GM23248 (cell line): ENCODE data around the gene PLBD1. TPM values are rescaled to one million over a fixed set of nuclear protein-coding genes. Genes with fewer than 3 reads are reported as not detected.

Experiments used
- DNase-seq: peaks from one replicate; pipeline ENCODE4 v3.0.0-alpha.2; 2015
- H2AFZ ChIP-seq: fragments of 200-600 bp; sonication (generic); 2 replicates; pipeline ENCODE4 v1.6.1; 2016; ENCODE audit warnings: antibody characterized with exemption
- H3F3A ChIP-seq: fragments of 200-600 bp; sonication (generic); 2 replicates; pipeline ENCODE4 v1.6.1; 2016; ENCODE audit warnings: mild to moderate bottlenecking, antibody characterized with exemption, mixed run types; ENCODE audit not compliant: insufficient read depth
- H3K27ac ChIP-seq: fragments of 200-600 bp; sonication (generic); 2 replicates; pipeline ENCODE4 v1.5.1; 2016; ENCODE audit warnings: mild to moderate bottlenecking
- H3K27me3 ChIP-seq: fragments of 200-600 bp; sonication (generic); replicated peaks from 2 replicates; pipeline ENCODE4 v1.6.1; 2016; ENCODE audit warnings: mild to moderate bottlenecking; ENCODE audit not compliant: insufficient read depth
- H3K36me3 ChIP-seq: fragments of 200-600 bp; sonication (generic); 2 replicates; pipeline ENCODE4 v1.6.1; 2016; ENCODE audit warnings: low read depth, mild to moderate bottlenecking
- H3K4me1 ChIP-seq: fragments of 200-600 bp; sonication (generic); 2 replicates; pipeline ENCODE4 v1.6.1; 2016; ENCODE audit warnings: mild to moderate bottlenecking; ENCODE audit not compliant: insufficient read depth
- H3K4me2 ChIP-seq: fragments of 200-600 bp; sonication (generic); one replicate; pipeline ENCODE4 v1.6.1; 2016; ENCODE audit warnings: mild to moderate bottlenecking; ENCODE audit not compliant: unreplicated experiment
- H3K4me3 ChIP-seq: fragments of 200-600 bp; sonication (generic); 2 replicates; pipeline ENCODE4 v1.5.1; 2016; ENCODE audit warnings: mild to moderate bottlenecking
- H3K79me2 ChIP-seq: fragments of 200-600 bp; sonication (generic); 2 replicates; pipeline ENCODE4 v1.6.1; 2016; ENCODE audit warnings: mild to moderate bottlenecking; ENCODE audit not compliant: insufficient read depth
- H3K9ac ChIP-seq: fragments of 200-600 bp; sonication (generic); 2 replicates; pipeline ENCODE4 v1.6.1; 2016; ENCODE audit warnings: mild to moderate bottlenecking
- H3K9me2 ChIP-seq: fragments of 200-600 bp; sonication (generic); 2 replicates; pipeline ENCODE4 v1.6.1; 2016; ENCODE audit warnings: mixed run types, mild to moderate bottlenecking, moderate library complexity; ENCODE audit not compliant: insufficient read depth
- H3K9me3 ChIP-seq: fragments of 200-600 bp; sonication (generic); one replicate; pipeline ENCODE4 v1.6.1; 2017; ENCODE audit warnings: low read depth
- H4K20me1 ChIP-seq: fragments of 200-600 bp; sonication (generic); 2 replicates; pipeline ENCODE4 v1.6.0; 2016; ENCODE audit not compliant: insufficient read depth
- EZH2 ChIP-seq: fragments of 200-600 bp; sonication (generic); IDR thresholded peaks from 2 replicates; pipeline ENCODE4 v1.6.1; 2018; ENCODE audit warnings: antibody characterized with exemption, mild to moderate bottlenecking; ENCODE audit not compliant: insufficient read depth, poor library complexity, severe bottlenecking
- EZH2phosphoT487 ChIP-seq: fragments of 200-600 bp; sonication (generic); IDR thresholded peaks from 2 replicates; pipeline ENCODE4 v1.6.1; 2018; ENCODE audit warnings: antibody characterized with exemption, moderate library complexity, mild to moderate bottlenecking, low read depth; ENCODE audit not compliant: insufficient read depth
- WGBS, 2 experiments: methylation state at CpG; one replicate each; pipeline ENCODE4 v1.1.6; 2015 to 2017; ENCODE audit warnings: low lambda C conversion rate in 2 of 2, low coverage in 1 of 2; ENCODE audit errors: missing lambda C conversion rate in 2 of 2; 5-methylcytosine and 5-hydroxymethylcytosine counted together
- in situ Hi-C: fragments of 300-500 bp; cut with MboI; formaldehyde crosslinking; loops from 2 replicates; pipeline ENCODE4 v1.15.0; 2020
- polyA plus RNA-seq: library from polyadenylated mRNA; unstranded; fragments of >200 nt; fragmentation: Nextera tagmentation; extraction: Ambion mirVana; gene quantifications from 2 replicates; pipeline ENCODE4 v1.2.1, GENCODE V29; 2016
- total RNA-seq: library from RNA; depleted of rRNA; stranded (reverse); fragments of >200 nt; shearing (Covaris generic); gene quantifications from 2 replicates; pipeline ENCODE4 v1.2.3, GENCODE V29; 2014

The PLBD1 gene
- total and polyA plus RNA-seq, 2 experiments from 2014 or later: 0.13 to 0.65 TPM

GRCh38 chr12:14482886-14483285 is 84.8 kb downstream of the PLBD1 start:
- Histone ChIP-seq H3K4me1 (no peaks in the 10 kb centered on the region), H3K4me2 (no peak overlapping the region), H3K9ac (no peak overlapping the region), H3K27ac (no peak overlapping the region), H3K36me3 (peaks cover 72% of the 10 kb centered on the region), H3K79me2 (0 out of 2 replicates have a peak, but pooled peaks cover 5% of the 10 kb centered on the region), H3K27me3 (no peaks in the 10 kb centered on the region), H3K9me2 (no peaks in the 10 kb centered on the region; the same call in 1 of the 2 replicates), H3F3A (no peaks in the 10 kb centered on the region), H4K20me1 (no peaks in the 10 kb centered on the region), H3K9me3 (no peaks in the 10 kb centered on the region), H3K4me3 (no peak overlapping the region), H2AFZ (no peak overlapping the region)
- 98 to 100% methylated on average over 2 of the region's 2 CpGs for WGBS, 2 experiments
- in situ Hi-C loops: no loop called here
- TF ChIP-seq EZH2 (no peak), EZH2phosphoT487 (no peak)
- DNase-seq: no peak

GRCh38 chr12:14482361-14482760 is 85.3 kb downstream of the PLBD1 start:
- DNase-seq: no peak
- Histone ChIP-seq H3K36me3 (peaks cover 72% of the 10 kb centered on the region), H3K4me2 (no peak overlapping the region), H3F3A (no peaks in the 10 kb centered on the region), H3K9ac (no peak overlapping the region), H3K4me3 (no peak overlapping the region), H2AFZ (no peak overlapping the region), H3K79me2 (0 out of 2 replicates have a peak, but pooled peaks cover 7% of the 10 kb centered on the region), H3K27ac (no peak overlapping the region), H3K27me3 (no peaks in the 10 kb centered on the region), H3K4me1 (no peaks in the 10 kb centered on the region), H4K20me1 (no peaks in the 10 kb centered on the region), H3K9me3 (no peaks in the 10 kb centered on the region), H3K9me2 (no peaks in the 10 kb centered on the region; the same call in 1 of the 2 replicates)
- WGBS, 2 experiments: 100% methylated on average over 1 of the region's 1 CpG
- in situ Hi-C loops: no loop called here
- TF ChIP-seq EZH2phosphoT487 (no peak), EZH2 (no peak)

- Histone ChIP-seq H3K36me3 (peaks cover 68% of the 10 kb centered on the region), H3K27ac (no peak overlapping the region)
- in situ Hi-C loops: no loop called here
Measured at GRCh38 chr12:14481201-14481600, 86.5 kb downstream of the PLBD1 start.

GRCh38 chr12:14479004-14479403 is 88.7 kb downstream of the PLBD1 start:
- peaks cover under 1% of the 10 kb centered on the region; the same call in 1 of the 2 replicates for H3F3A ChIP-seq
- no peaks in the 10 kb centered on the region for H3K27me3 ChIP-seq
- H3K4me1 ChIP-seq: no peaks in the 10 kb centered on the region
- TF ChIP-seq EZH2: no peak
- TF ChIP-seq EZH2phosphoT487: no peak
- no peak overlapping the region for H3K27ac ChIP-seq
- peaks cover 77% of the 10 kb centered on the region for H3K36me3 ChIP-seq
- no peak overlapping the region for H2AFZ ChIP-seq
- no peak for DNase-seq
- 0 out of 2 replicates have a peak, but pooled peaks cover 7% of the 10 kb centered on the region for H3K79me2 ChIP-seq
- H3K9me2 ChIP-seq: no peaks in the 10 kb centered on the region; the same call in 1 of the 2 replicates
- no peak overlapping the region for H3K4me2 ChIP-seq
- no peaks in the 10 kb centered on the region for H4K20me1 ChIP-seq
- H3K9ac ChIP-seq: no peak overlapping the region
- in situ Hi-C loops: no loop called here
- no peaks in the 10 kb centered on the region for H3K9me3 ChIP-seq
- 91 to 97% methylated on average over 1 of the region's 1 CpG for WGBS, 2 experiments
- no peak overlapping the region for H3K4me3 ChIP-seq

More at GRCh38 chr12:14481201-14481600, 86.5 kb downstream of the PLBD1 start:
- Histone ChIP-seq H3F3A (no peaks in the 10 kb centered on the region), H3K9ac (no peak overlapping the region), H3K79me2 (0 out of 2 replicates have a peak, but pooled peaks cover 7% of the 10 kb centered on the region), H4K20me1 (no peaks in the 10 kb centered on the region), H2AFZ (no peak overlapping the region), H3K9me2 (no peaks in the 10 kb centered on the region; the same call in 1 of the 2 replicates), H3K27me3 (no peaks in the 10 kb centered on the region), H3K4me1 (no peaks in the 10 kb centered on the region), H3K4me2 (no peak overlapping the region), H3K9me3 (no peaks in the 10 kb centered on the region), H3K4me3 (no peak overlapping the region)
- no peak for DNase-seq
- TF ChIP-seq EZH2phosphoT487 (no peak), EZH2 (no peak)
